Loucy (cell line): ENCODE data around the gene MYO5B.

Source experiments
- EZH2phosphoT487 ChIP-seq: fragments of 200-600 bp; IDR thresholded peaks from 2 replicates; pipeline ENCODE4 v1.6.1; 2018; ENCODE audit warnings: antibody characterized with exemption, mild to moderate bottlenecking, moderate library complexity, borderline replicate concordance
- TF ChIP-seq, protein P1 (sequence below): fragments of 200-600 bp; sonication (generic); conservative IDR thresholded peaks from 2 replicates; pipeline ENCODE4 v1.5.1; 2014; ENCODE audit warnings: mild to moderate bottlenecking, antibody characterized with exemption, low read length

GRCh38 chr18:50186385-50186784 is 8.6 kb downstream of the MYO5B start:
- no peak for TF ChIP-seq EZH2phosphoT487
- TF ChIP-seq, protein P1, sequence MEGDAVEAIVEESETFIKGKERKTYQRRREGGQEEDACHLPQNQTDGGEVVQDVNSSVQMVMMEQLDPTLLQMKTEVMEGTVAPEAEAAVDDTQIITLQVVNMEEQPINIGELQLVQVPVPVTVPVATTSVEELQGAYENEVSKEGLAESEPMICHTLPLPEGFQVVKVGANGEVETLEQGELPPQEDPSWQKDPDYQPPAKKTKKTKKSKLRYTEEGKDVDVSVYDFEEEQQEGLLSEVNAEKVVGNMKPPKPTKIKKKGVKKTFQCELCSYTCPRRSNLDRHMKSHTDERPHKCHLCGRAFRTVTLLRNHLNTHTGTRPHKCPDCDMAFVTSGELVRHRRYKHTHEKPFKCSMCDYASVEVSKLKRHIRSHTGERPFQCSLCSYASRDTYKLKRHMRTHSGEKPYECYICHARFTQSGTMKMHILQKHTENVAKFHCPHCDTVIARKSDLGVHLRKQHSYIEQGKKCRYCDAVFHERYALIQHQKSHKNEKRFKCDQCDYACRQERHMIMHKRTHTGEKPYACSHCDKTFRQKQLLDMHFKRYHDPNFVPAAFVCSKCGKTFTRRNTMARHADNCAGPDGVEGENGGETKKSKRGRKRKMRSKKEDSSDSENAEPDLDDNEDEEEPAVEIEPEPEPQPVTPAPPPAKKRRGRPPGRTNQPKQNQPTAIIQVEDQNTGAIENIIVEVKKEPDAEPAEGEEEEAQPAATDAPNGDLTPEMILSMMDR, result no peak
